Head of caudate nucleus (tissue), 42 donors: ENCODE measurements around the gene GAPDH.
A peak's percentile ranks its signal among the peaks of the same experiment; 100 is the strongest.

Source experiments
- DNase-seq, 42 donors: peaks; one replicate each; pipeline versions ENCODE4 v3.0.0 to v3.0.0-alpha.2; 2020 to 2021; ENCODE audit warnings: mixed read lengths in 7 of 42
- intact Hi-C: fragments of 100-400 bp; cut with DNase I; formaldehyde crosslinking; loops from one replicate; pipeline ENCODE4 v1.15.0; 2022

Gene GAPDH

GRCh38 chr12:6526766-6527525 is 7.4 kb upstream of the GAPDH start:
- DNase-seq, result no peak
- intact Hi-C loops, result no loop called here

GRCh38 chr12:6527711-6528110 is 6.6 kb upstream of the GAPDH start:
- intact Hi-C loops, result no loop called here

DNA sequence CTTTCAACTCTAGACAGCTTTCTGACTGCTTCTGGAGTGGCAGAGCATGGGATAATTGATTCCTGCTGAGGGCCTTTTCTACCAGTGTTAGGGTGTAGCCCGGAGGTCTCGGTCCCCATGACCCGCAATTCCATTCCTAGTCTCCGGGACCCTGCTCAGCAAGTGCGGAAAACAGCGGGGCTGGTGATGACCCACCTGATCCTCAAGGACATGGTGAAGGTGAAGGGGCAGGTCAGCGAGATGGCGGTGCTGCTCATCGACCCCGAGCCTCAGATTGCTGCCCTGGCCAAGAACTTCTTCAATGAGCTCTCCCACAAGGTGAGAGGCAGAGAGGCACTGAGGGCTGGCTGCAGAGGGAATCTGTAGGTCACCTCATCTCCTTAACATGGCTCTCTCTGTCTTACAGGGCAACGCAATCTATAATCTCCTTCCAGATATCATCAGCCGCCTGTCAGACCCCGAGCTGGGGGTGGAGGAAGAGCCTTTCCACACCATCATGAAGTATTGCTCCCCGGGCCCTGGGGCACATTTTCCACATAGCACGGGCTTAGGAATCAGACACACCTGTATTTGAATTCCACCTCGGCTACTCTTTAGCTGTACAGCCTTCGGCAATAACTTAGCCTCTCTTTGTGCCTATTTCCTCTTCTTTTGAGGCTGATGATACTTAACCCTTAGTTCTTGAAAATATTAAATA is 5.6 kb upstream of the GAPDH start:
- intact Hi-C loops, result no loop called here
- no peak for DNase-seq

More at GRCh38 chr12:6527711-6528110, 6.6 kb upstream of the GAPDH start:
- DNase-seq, result no peak

DNA sequence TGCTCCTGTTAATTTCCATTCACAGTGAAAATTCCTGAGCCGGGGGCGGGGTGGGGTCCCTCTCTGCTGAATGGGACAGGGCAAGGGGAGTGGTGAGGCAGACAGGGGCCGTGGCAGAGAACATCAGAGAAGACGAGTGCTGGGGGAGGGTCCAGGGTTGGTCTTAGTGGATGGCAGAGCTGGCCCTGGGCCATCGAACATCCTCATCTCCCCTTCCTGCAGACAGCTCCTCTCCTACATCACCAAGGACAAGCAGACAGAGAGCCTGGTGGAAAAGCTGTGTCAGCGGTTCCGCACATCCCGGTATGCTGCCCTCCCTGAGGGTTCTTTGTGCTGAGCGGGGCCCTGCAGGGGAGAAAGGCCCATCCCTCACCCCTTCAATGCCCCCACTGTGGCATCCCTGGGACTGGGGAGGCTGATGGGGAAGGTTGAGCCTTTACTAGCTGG is 5.0 kb upstream of the GAPDH start:
- intact Hi-C loops, result no loop called here
- DNase-seq, result no peak

GRCh38 chr12:6530576-6531260 is 3.6 kb upstream of the GAPDH start:
- no peak for DNase-seq
- intact Hi-C loops, result no loop called here

- intact Hi-C loops, result loop anchor here (2.0 kb wide), 1 partner anchor 39 kb away; the partner anchor contains the start of gene MRPL51
- peak in 40 of 42 donors; percentile 50 to 95 (median 78) for DNase-seq
Observed at GRCh38 chr12:6532051-6532926, 2.0 kb upstream of the GAPDH start.

- intact Hi-C loops, result loop anchor here (2.0 kb wide), 1 partner anchor 40 kb away; the partner anchor contains the start of gene MRPL51
- peak; percentile 61 to 88 (median 78) for DNase-seq
Observed at GRCh38 chr12:6532927-6533652, 1.2 kb upstream of the GAPDH start.

DNA sequence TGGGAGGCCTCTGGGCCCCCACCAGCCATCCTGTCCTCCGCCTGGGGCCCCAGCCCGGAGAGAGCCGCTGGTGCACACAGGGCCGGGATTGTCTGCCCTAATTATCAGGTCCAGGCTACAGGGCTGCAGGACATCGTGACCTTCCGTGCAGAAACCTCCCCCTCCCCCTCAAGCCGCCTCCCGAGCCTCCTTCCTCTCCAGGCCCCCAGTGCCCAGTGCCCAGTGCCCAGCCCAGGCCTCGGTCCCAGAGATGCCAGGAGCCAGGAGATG is 729 bp upstream of the GAPDH start:
- DNase-seq, result peak in 1 of 42 donors; percentile 88
- intact Hi-C loops, result loop anchor here (2.0 kb wide), 1 partner anchor 41 kb away; the partner anchor contains the start of gene MRPL51

- DNase-seq, result peak in 1 of 42 donors; percentile 54
- intact Hi-C loops, result loop anchor here (2.0 kb wide), 1 partner anchor 64 kb away; the partner anchor contains the start of gene VAMP1
Observed at GRCh38 chr12:6534695-6534944, 303 bp downstream of the GAPDH start.

DNA sequence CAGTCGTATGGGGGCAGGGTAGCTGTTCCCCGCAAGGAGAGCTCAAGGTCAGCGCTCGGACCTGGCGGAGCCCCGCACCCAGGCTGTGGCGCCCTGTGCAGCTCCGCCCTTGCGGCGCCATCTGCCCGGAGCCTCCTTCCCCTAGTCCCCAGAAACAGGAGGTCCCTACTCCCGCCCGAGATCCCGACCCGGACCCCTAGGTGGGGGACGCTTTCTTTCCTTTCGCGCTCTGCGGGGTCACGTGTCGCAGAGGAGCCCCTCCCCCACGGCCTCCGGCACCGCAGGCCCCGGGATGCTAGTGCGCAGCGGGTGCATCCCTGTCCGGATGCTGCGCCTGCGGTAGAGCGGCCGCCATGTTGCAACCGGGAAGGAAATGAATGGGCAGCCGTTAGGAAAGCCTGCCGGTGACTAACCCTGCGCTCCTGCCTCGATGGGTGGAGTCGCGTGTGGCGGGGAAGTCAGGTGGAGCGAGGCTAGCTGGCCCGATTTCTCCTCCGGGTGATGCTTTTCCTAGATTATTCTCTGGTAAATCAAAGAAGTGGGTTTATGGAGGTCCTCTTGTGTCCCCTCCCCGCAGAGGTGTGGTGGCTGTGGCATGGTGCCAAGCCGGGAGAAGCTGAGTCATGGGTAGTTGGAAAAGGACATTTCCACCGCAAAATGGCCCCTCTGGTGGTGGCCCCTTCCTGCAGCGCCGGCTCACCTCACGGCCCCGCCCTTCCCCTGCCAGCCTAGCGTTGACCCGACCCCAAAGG is 804 bp downstream of the GAPDH start:
- DNase-seq, result peak in 40 of 42 donors; percentile 58 to 86 (median 69)
- intact Hi-C loops, result loop anchor here (2.0 to 5.0 kb wide), 2 partner anchors 64 to 113 kb away; partner anchors contain the start of gene VAMP1

DNA sequence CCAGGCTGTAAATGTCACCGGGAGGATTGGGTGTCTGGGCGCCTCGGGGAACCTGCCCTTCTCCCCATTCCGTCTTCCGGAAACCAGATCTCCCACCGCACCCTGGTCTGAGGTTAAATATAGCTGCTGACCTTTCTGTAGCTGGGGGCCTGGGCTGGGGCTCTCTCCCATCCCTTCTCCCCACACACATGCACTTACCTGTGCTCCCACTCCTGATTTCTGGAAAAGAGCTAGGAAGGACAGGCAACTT is 1.3 kb downstream of the GAPDH start:
- no peak for DNase-seq
- intact Hi-C loops, result loop anchor here (2.0 to 5.0 kb wide), 2 partner anchors 65 to 113 kb away; partner anchors contain the start of gene VAMP1

DNA sequence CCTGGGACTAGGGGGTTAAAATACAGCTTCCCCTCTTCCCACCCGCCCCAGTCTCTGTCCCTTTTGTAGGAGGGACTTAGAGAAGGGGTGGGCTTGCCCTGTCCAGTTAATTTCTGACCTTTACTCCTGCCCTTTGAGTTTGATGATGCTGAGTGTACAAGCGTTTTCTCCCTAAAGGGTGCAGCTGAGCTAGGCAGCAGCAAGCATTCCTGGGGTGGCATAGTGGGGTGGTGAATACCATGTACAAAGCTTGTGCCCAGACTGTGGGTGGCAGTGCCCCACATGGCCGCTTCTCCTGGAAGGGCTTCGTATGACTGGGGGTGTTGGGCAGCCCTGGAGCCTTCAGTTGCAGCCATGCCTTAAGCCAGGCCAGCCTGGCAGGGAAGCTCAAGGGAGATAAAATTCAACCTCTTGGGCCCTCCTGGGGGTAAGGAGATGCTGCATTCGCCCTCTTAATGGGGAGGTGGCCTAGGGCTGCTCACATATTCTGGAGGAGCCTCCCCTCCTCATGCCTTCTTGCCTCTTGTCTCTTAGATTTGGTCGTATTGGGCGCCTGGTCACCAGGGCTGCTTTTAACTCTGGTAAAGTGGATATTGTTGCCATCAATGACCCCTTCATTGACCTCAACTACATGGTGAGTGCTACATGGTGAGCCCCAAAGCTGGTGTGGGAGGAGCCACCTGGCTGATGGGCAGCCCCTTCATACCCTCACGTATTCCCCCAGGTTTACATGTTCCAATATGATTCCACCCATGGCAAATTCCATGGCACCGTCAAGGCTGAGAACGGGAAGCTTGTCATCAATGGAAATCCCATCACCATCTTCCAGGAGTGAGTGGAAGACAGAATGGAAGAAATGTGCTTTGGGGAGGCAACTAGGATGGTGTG is 1.9 kb downstream of the GAPDH start:
- no peak for DNase-seq
- intact Hi-C loops, result loop anchor here (2.0 to 5.0 kb wide), 2 partner anchors 65 to 114 kb away; partner anchors contain the start of gene VAMP1

DNA sequence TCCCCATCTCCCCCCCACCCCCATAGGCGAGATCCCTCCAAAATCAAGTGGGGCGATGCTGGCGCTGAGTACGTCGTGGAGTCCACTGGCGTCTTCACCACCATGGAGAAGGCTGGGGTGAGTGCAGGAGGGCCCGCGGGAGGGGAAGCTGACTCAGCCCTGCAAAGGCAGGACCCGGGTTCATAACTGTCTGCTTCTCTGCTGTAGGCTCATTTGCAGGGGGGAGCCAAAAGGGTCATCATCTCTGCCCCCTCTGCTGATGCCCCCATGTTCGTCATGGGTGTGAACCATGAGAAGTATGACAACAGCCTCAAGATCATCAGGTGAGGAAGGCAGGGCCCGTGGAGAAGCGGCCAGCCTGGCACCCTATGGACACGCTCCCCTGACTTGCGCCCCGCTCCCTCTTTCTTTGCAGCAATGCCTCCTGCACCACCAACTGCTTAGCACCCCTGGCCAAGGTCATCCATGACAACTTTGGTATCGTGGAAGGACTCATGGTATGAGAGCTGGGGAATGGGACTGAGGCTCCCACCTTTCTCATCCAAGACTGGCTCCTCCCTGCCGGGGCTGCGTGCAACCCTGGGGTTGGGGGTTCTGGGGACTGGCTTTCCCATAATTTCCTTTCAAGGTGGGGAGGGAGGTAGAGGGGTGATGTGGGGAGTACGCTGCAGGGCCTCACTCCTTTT is 2.7 kb downstream of the GAPDH start:
- intact Hi-C loops, result loop anchor here (5.0 kb wide), 1 partner anchor 115 kb away; no protein-coding TSS in a partner anchor
- DNase-seq, result no peak

DNA sequence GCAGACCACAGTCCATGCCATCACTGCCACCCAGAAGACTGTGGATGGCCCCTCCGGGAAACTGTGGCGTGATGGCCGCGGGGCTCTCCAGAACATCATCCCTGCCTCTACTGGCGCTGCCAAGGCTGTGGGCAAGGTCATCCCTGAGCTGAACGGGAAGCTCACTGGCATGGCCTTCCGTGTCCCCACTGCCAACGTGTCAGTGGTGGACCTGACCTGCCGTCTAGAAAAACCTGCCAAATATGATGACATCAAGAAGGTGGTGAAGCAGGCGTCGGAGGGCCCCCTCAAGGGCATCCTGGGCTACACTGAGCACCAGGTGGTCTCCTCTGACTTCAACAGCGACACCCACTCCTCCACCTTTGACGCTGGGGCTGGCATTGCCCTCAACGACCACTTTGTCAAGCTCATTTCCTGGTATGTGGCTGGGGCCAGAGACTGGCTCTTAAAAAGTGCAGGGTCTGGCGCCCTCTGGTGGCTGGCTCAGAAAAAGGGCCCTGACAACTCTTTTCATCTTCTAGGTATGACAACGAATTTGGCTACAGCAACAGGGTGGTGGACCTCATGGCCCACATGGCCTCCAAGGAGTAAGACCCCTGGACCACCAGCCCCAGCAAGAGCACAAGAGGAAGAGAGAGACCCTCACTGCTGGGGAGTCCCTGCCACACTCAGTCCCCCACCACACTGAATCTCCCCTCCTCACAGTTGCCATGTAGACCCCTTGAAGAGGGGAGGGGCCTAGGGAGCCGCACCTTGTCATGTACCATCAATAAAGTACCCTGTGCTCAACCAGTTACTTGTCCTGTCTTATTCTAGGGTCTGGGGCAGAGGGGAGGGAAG is 3.5 kb downstream of the GAPDH start:
- peak; percentile 69 to 94 (median 84) for DNase-seq

More for the DNA sequence above, 3.5 kb downstream of the GAPDH start:
- intact Hi-C loops, result loop anchor here (5.0 kb wide), 1 partner anchor 115 kb away; no protein-coding TSS in a partner anchor
